Measurements from ENCODE around the gene CDK5.

The CDK5 gene

DNA sequence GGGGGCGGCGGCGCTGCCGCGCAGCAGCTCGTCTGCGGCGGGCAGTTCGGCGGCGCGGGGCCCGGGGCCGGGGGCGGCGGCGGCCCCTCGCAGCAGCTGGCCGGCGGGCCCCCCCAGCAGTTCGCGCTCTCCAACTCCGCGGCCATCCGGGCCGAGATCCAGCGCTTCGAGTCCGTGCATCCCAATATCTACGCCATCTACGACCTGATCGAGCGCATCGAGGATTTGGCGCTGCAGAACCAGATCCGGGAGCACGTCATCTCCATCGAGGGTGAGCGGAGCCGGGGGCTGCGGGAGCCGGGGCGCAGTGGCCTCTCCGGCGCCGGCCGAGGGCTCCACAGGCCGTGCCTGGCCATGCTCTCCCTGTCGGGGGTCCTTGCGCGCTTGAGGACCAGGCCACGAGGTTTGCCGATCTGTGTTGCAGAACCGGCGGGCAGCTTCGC lies 29.1 kb upstream of the CDK5 start:
- no peak for DNase-seq

GRCh38 chr7:151085691-151086620 lies 28.3 kb upstream of the CDK5 start, which contains the start of gene AGAP3:
Gene AGAP3 (plus strand): TSS chr7:151086475. CDS start chr7:151086742, 267 bp downstream.
- peak; percentile 90 for DNase-seq

- no peak for DNase-seq
These were observed 27.6 kb upstream of the CDK5 start for GRCh38 chr7:151085329-151085690.

DNA sequence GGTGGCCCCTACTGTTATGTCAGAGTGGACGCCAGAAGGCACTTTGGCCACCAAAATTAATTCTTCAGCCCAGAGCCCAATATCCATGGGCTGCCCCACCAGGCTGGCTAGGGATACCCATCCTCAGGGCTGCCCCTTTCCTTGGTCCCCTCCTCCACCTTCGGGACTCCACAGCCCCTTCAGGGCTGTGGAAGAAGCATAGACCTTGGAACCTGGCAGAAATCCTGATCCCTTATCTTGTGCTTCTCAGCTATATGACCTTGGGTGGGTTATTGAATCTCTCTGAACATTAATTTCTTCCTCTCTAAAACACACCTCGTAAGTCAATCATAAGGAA lies 26.1 kb upstream of the CDK5 start:
- DNase-seq, result no peak

DNA sequence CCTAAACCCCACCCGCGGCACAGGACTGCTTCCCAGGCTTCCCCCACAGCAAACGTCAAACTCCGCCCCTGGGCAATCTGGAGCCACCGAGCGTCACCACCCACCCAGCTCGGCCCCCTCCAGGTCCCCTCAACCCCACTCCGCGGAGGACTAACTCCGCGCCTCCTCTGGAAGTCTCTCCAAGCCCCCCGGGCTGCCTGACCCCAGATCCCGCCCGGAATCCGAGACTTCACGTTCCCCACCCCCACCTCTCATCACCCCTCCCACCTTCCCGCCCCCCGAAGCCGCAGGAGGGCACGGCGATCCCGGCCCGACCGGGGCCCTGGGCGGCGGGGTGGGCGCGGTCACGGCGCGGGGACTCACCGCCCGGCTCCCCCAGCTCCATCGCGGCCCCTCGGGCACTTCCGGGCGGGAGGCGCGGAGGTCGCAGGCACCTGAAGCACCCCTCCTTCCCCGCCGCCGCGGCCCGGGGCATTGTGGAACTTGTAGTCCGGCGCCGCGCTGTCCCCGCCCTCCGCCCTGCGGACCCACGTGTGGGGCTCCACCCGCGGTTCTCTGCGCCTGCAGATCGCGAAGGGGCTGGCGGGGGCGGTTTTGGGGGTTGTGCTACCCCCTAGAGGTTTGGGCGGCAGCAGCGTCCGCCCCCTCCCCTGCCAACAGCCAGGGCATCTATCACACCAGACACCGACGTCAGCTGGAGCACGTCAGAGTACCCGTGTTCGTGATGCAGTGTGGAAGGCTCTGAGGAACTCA lies 25.6 kb upstream of the CDK5 start, which contains the start of gene TMUB1:
Gene TMUB1 (minus strand): TSS at position 423 of the 753 bp plus-strand sequence. CDS start 930 bp downstream, outside the sequence.
- DNase-seq, result no peak

DNA sequence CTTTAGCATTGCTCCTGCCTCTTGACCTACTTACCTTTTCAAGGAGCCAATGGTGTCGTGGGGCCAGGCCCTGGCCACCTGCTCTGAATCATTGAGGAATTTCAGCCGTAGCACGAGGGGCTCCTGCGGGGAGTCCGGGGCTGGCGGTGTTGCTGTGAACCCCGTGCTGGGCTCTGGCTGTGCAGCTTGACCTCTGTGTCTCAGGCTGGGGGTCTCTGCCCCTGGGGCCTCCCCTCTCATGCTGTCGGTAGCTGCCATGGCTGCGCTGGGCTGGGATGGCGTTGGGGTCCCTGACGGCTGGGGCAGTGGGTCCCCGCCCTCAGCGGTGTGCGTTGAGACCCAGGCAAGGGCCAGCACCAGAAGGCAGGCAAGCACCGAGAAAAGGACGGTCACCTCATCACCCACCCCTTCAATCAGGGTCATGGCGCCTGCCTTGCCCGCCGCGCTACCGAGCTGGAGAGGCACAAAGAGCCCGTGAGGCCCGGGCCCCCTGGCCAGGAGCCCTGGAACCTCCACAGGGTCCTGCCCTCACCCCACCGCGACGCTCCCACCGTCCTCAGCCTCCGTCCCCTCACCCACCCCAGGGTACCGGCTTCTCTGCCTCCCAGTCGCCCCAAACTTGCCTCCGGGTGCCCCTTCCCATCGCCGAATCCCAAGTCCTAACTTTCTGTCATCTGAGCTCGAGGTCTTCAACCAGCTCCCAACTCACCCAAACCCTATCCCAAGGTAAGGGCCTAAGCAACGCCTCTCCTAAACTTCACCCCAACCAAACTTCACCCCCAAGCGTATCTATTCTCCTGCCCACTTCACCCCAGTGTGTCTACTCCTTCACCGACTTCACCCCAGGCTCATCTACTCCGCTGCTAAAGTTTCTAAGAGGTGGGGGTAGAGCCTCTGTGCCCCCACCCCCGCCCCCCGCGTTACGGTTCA lies 24.7 kb upstream of the CDK5 start:
- no peak for DNase-seq

GRCh38 chr7:151081170-151082101 lies 23.7 kb upstream of the CDK5 start:
- no peak for DNase-seq

DNA sequence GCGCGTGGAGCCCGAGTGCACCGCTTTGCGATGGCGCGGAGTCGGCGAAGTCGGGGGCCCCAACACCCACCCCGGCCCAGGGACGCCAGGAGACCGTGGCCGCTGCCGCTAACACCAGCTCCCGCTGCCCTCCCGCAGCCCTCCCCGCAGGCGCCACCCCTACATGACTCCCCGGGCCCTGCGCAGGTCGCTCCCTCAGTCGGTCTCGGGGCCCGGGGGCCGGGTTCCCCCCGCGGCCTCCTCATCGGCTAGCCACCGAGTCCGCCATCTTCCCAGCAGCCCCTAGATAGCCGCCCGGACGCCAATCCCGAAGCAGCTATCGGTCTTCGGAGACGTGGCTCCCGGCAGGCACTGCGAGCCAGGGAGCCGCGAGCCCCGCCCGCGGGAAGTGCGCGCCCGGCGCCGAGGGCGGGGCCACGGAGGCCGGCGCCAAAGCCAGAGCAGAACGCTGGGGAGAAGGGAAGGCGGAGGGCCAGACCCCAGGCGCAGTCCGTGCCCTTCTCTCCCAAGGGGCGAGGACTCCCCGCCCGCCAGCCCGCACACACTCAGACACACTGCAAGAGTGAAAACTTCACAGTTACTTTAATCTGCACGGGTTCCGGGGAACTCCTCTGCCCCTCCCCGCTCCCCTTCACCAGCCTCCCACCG lies 22.9 kb upstream of the CDK5 start, which contains the start of gene FASTK:
Gene FASTK (minus strand): TSS at position 288 of the 648 bp plus-strand sequence. CDS start 43 bp downstream, at position 245.
- peak; percentile 91 for DNase-seq

- DNase-seq, result no peak
These were observed 22.4 kb upstream of the CDK5 start for GRCh38 chr7:151080067-151080521.

GRCh38 chr7:151079199-151079910 lies 21.7 kb upstream of the CDK5 start:
- no peak for DNase-seq

DNA sequence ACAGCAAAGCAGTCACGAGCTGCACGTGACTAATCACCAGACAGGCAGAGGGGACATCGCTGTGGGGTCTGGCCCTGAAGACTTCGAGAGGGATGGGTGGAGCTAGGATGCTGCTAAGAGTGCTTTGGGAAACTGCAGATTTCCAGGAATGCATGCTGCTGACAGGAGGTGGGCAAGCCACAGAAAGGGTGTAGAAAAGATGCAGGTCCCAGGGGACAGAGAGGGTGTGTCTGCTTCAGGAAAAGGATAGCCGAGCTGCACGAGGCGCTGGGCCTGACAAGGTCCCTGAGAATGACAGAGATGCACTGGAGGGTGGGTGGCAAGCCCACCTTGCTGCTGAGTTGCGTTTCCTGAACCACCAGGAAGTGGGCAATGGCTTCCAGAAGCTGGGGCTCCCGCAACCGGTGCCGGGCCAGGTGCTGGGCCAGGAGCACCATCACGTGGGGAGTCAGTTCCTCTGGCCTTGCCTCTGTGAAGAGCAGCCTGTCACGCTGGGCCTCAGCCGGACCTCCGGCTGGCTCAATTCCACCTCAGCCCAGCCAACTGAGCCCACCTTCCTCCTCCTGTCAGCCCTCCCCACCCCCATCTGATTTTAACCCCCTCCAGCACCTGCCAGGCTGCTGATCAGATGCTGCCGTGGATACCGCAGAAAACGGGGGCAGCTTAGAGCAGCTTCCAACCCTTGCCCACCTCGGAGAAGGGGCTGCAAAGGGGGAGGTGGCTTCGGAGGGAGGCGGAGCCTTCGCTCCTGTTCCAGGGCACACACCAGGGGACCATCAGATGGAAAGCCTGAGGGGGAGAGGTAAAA lies 20.7 kb upstream of the CDK5 start:
- no peak for DNase-seq

- no peak for DNase-seq
These were observed 20.1 kb upstream of the CDK5 start for GRCh38 chr7:151077705-151078232.

DNA sequence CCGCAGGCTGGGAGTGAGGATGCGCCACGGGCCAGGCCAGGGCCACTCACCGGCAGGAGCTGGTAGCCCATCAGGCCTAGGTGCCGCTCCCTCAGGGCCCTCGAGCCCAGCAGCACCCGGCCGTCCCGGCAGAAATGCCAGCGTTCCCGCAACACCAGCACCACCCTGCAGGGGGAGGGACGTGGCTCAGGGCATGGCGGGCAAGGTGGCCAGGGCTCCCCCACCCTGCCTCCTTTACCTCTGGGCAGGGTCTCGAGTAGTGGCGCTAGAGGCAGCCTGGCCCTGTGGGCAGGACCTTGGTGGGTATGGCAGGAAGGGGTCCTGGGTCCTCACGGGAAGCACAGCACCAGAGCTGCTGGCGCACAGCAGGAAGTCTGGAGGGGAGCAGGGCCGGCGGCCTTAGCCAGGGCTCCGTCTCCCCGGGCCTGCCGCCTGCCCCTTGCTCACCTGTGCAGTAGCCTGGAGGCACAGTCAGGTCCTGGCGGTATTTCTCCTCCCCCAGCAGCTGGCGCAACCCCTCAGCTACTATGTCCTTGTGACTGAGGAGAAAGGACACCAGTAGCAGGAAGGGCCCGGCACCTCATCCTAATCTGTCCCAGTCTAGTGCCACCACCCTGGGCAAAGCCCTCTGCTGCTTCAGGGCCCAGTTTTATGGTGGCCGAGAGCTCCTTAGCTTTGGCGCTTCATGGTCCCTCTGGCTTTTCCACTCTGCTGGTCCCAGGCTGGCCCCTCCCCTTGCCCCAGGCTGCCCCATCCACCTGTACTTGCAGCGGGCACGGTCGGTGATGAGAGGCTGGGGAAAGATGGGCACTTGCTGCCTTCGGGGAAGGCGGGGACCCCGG lies 19.4 kb upstream of the CDK5 start:
- DNase-seq, result peak; percentile 84

- DNase-seq, result no peak
These were observed 18.3 kb upstream of the CDK5 start for GRCh38 chr7:151075978-151076426.

DNA sequence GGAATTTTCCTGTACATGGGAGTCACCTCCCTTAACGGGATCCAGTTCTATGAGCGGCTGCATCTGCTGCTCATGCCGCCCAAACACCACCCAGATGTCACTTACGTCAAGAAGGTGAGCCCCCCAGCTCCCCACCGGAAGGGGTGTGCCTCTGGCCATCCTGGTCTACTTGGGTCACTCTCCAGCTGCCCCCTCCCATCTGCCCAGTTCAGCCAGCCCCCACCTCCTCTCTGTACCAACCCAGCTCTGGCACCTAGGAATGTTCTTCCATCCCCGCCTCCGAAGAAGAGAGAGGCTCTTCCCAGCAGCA lies 17.9 kb upstream of the CDK5 start:
- no peak for DNase-seq

DNA sequence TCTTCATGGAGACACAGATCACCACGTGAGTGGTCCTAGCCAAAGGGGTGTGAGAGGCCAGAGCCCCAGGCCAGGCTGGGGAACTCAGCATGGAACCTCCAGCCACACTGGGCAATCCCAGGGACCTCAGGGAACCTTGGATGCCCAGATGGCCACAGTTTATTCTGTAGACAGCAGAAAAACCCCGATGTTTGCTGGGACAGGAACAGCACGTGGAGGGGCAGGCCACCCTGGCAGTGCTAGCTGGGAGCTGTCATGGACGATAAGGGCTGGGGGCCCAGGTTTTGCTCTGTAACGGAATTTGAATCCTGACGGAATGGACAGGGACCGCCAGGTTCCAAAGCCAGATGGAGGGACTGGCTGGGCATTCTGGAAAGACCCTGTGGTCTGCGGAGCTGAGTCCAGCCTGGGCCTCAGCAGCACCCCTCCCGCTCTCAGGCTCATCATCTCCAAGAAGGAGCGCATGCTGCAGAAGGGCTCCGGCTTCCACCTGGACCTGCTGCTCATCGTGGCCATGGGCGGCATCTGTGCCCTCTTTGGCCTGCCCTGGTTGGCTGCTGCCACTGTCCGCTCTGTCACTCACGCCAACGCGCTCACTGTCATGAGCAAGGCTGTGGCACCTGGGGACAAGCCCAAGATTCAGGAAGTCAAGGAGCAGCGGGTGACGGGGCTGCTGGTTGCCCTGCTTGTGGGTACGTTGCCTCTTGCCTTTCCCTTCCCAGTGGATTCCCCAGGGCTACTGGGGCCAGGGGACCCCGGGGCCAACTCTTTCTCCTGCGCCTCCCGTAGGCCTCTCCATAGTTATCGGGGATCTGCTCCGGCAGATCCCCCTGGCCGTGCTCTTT lies 17.3 kb upstream of the CDK5 start:
- no peak for DNase-seq

GRCh38 chr7:151073990-151074389 lies 16.3 kb upstream of the CDK5 start:
- no peak for DNase-seq

All from 8988T (cell line).